ENCODE measurements around the gene EPN2. TPM values are rescaled to one million over a fixed set of nuclear protein-coding genes. Genes with fewer than 3 reads are reported as not detected.
A peak's percentile ranks its signal among the peaks of the same experiment; 100 is the strongest.

EPN2 gene
- total RNA-seq, 1 experiment from 2014 or later: 35.6 TPM

DNA sequence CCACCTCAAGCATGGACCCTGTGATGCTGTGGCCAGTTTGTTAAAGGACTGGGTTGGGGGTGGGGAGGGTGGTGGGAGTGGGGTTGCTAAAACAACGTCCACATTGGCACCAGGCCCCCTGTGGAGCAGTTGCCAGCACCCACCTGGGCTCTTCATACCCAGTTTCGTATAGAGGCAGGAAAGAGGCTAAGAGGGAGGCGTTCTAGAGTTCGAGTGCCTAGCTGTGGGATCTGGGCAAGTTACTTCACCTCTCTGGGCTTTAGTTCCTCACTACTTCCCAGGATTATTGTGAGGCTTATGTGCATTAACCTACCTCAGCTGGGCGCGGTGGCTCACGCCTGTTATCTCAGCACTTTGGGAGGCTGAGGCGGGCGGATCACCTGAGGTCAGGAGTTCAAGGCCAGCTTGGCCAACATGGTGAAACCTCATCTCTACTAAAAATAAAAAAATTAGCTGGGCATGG is 148.4 kb downstream of the EPN2 start:
- H3K4me1 ChIP-seq: peaks cover 16% of the 10 kb centered on the region; the same call in 1 of the 2 replicates
- Mint-ChIP-seq H3K4me3 (ENCODE audit: unreplicated experiment) (no peak overlapping the region), H3K36me3 (ENCODE audit: insufficient read depth, unreplicated experiment) (peaks cover 36% of the 10 kb centered on the region), H3K27me3 (ENCODE audit: insufficient read depth, unreplicated experiment) (no peaks in the 10 kb centered on the region), H3K9me3 (ENCODE audit: unreplicated experiment) (no peaks in the 10 kb centered on the region), H3K4me1 (ENCODE audit: low read depth, unreplicated experiment) (peaks cover 8% of the 10 kb centered on the region), H3K27ac (ENCODE audit: unreplicated experiment) (no peak overlapping the region)
- BruUV-seq (replicated peaks): no TSS peak
- DNase-seq: no peak
- ChIA-PET CTCF (no interaction called here), POLR2A (interaction anchor here (1.4 kb wide), 1 partner anchor 8 kb away, joined by 15 read pairs; the partner anchor contains the start of gene MAPK7)
- H3K27me3 ChIP-seq (replicated peaks; ENCODE audit: control insufficient read depth, insufficient read depth, low read length): no peaks in the 10 kb centered on the region
- H3K36me3 ChIP-seq (ENCODE audit: control insufficient read depth, insufficient read depth, low read length): peaks cover 5% of the 10 kb centered on the region
- intact Hi-C loops (cut with micrococcal nuclease; ENCODE audit: unreplicated experiment): no loop called here
- no peaks in the 10 kb centered on the region for H3K9me3 ChIP-seq
- no peak overlapping the region for H3K4me3 ChIP-seq (ENCODE audit: low read depth, low read length)
- TF ChIP-seq, protein P1, sequence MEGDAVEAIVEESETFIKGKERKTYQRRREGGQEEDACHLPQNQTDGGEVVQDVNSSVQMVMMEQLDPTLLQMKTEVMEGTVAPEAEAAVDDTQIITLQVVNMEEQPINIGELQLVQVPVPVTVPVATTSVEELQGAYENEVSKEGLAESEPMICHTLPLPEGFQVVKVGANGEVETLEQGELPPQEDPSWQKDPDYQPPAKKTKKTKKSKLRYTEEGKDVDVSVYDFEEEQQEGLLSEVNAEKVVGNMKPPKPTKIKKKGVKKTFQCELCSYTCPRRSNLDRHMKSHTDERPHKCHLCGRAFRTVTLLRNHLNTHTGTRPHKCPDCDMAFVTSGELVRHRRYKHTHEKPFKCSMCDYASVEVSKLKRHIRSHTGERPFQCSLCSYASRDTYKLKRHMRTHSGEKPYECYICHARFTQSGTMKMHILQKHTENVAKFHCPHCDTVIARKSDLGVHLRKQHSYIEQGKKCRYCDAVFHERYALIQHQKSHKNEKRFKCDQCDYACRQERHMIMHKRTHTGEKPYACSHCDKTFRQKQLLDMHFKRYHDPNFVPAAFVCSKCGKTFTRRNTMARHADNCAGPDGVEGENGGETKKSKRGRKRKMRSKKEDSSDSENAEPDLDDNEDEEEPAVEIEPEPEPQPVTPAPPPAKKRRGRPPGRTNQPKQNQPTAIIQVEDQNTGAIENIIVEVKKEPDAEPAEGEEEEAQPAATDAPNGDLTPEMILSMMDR (IDR thresholded peaks at IDR 0.05; ENCODE audit: insufficient read depth in 1 of 2, low read depth in 1 of 2, low read length in 1 of 2, severe bottlenecking in 1 of 2, unreplicated experiment in 1 of 2): no peak

Small RNA genes within 50 kb of the gene (microRNA-seq; reads per million reads assigned to microRNA genes)
- 793 reads per million, percentile 86 among the genes with 10 or more reads in this experiment for gene MIR1180

Other genes with a start within 250 kb of the EPN2 start
- gene FAM83G, start 232.6 kb upstream of the EPN2 start, total RNA-seq (2022): 24.3 and 28.1 TPM in 2 replicates
- gene GRAP, start 190.4 kb upstream of the EPN2 start, total RNA-seq (2022): 0.50 TPM in 1 of 2 replicates, not detected in the other
- gene GRAPL, start 109.8 kb upstream of the EPN2 start, total RNA-seq (2022): not detected in 2 replicates
- gene B9D1, start 125.4 kb downstream of the EPN2 start, total RNA-seq (2022): 8.1 and 11.5 TPM in 2 replicates
- gene MAPK7, start 141.1 kb downstream of the EPN2 start, total RNA-seq (2022): 20.8 and 22.1 TPM in 2 replicates
- gene MFAP4, start 149.8 kb downstream of the EPN2 start, total RNA-seq (2022): not detected in 2 replicates
- 0.16 TPM in 1 of 2 replicates, not detected in the other for gene RNF112, start 173.9 kb downstream of the EPN2 start, total RNA-seq (2022)